A549 (cell line): Measurements from ENCODE around the gene NRSN1. TPM values are rescaled to one million over a fixed set of nuclear protein-coding genes. Genes with fewer than 3 reads are reported as not detected.

Experiments used
- ATAC-seq, 2 experiments: fragments of 200-7000 bp in 1 of 2; fragments of >200 bp in 1 of 2; cut with Nextera tagmentation in 1 of 2; cut with Tn5 transposase in 1 of 2; 3 replicates each; pipeline versions ENCODE4 v1.8.0 to v1.9.1; 2018 to 2020; ENCODE audit warnings: mild to moderate bottlenecking in 1 of 2, moderate library complexity in 1 of 2
- CTCF ChIA-PET: fragments of 300-600 bp; sonication (Branson Sonifier 250); formaldehyde crosslinking; extraction: SDS; loops from one replicate; lab custom pipeline; 2021; ENCODE audit warnings: antibody characterized with exemption, inconsistent platforms; lab: Yijun Ruan, JAX
- POLR2A ChIA-PET: fragments of 350-600 bp; formaldehyde crosslinking; extraction: SDS; loops from one replicate; lab custom pipeline; 2021; ENCODE audit warnings: antibody characterized with exemption, inconsistent platforms; lab: Yijun Ruan, JAX
- DNase-seq, 2 experiments: peaks; one replicate each; pipeline versions ENCODE4 v3.0.0 to v3.0.0-alpha.2; 2011 to 2016; ENCODE audit warnings: low read depth in 1 of 2, low spot score in 1 of 2
- FAIRE-seq: peaks from 2 replicates; lab custom pipeline; 2011; peaks lifted over from hg19 to GRCh38; lab: Jason Lieb, UNC
- H3K27ac ChIP-seq, 2 experiments: fragments of >200 bp; sonication (Bioruptor Twin); formaldehyde crosslinking; 3 replicates each; pipeline ENCODE4 v1.5.1; 2016 to 2017
- H3K4me1 ChIP-seq: fragments of >200 bp; sonication (Bioruptor Twin); formaldehyde crosslinking; 3 replicates; pipeline ENCODE4 v1.6.1; 2016
- H3K4me2 ChIP-seq: fragments of >200 bp; sonication (Bioruptor Twin); formaldehyde crosslinking; 3 replicates; pipeline ENCODE4 v1.6.1; 2016
- H3K4me3 ChIP-seq: fragments of >200 bp; sonication (Bioruptor Twin); formaldehyde crosslinking; 3 replicates; pipeline ENCODE4 v1.5.1; 2016
- H3K9me3 ChIP-seq: fragments of >200 bp; sonication (Bioruptor Twin); formaldehyde crosslinking; 3 replicates; pipeline ENCODE4 v1.6.1; 2016
- ATOH8 ChIP-seq: fragments of 250-450 bp; sonication (Bioruptor Pico); IDR thresholded peaks from 2 replicates; pipeline ENCODE4 v1.5.0; 2020; ENCODE audit warnings: low read depth, mild to moderate bottlenecking, moderate library complexity
- BCL3 ChIP-seq: fragments of >200 bp; sonication (Bioruptor Twin); formaldehyde crosslinking; IDR thresholded peaks from 3 replicates; pipeline ENCODE4 v1.6.1; 2016
- CBX2 ChIP-seq: fragments of 200-600 bp; sonication (generic); IDR thresholded peaks from 2 replicates; pipeline ENCODE4 v1.6.1; 2016; ENCODE audit warnings: low read depth, mild to moderate bottlenecking, borderline replicate concordance
- CTCF ChIP-seq: fragments of >200 bp; sonication (Bioruptor Twin); formaldehyde crosslinking; IDR thresholded peaks from 3 replicates; pipeline ENCODE4 v1.5.1; 2016
- EHF ChIP-seq: fragments of 250-450 bp; sonication (Bioruptor Pico); IDR thresholded peaks from 2 replicates; pipeline ENCODE4 v1.5.0; 2020; ENCODE audit warnings: mild to moderate bottlenecking
- EHMT2 ChIP-seq: fragments of 200-600 bp; sonication (generic); IDR thresholded peaks from 2 replicates; pipeline ENCODE4 v1.6.1; 2016; ENCODE audit warnings: antibody characterized with exemption, low read depth, mild to moderate bottlenecking, moderate library complexity
- FOSL2 ChIP-seq, 2 experiments: fragments of 450-650 bp in 1 of 2; fragments of >200 bp in 1 of 2; sonication (Bioruptor Twin) in 1 of 2; formaldehyde crosslinking; IDR thresholded peaks; 2 replicates each; pipeline versions ENCODE4 v1.5.0 to v1.6.1; 2016 to 2020; ENCODE audit warnings: mild to moderate bottlenecking in 1 of 2, moderate library complexity in 1 of 2
- HES2 ChIP-seq: fragments of >200 bp; sonication (Bioruptor Twin); formaldehyde crosslinking; IDR thresholded peaks from 2 replicates; pipeline ENCODE4 v1.6.1; 2016
- JUN ChIP-seq, 2 experiments: fragments of >200 bp; sonication (Bioruptor Twin); formaldehyde crosslinking; IDR thresholded peaks; 2 replicates in 1 of 2; 3 replicates in 1 of 2; pipeline ENCODE4 v1.6.1; 2016 to 2017
- JUNB ChIP-seq: fragments of >200 bp; sonication (Bioruptor Twin); formaldehyde crosslinking; IDR thresholded peaks from 2 replicates; pipeline ENCODE4 v1.6.1; 2016
- MAFK ChIP-seq: fragments of 450-650 bp; IDR thresholded peaks from 2 replicates; pipeline ENCODE4 v1.6.1; 2014; ENCODE audit not compliant: partially characterized antibody
- NFE2L2 ChIP-seq: fragments of 150-350 bp; conservative IDR thresholded peaks from 2 replicates; pipeline ENCODE4 v1.6.1; 2014; ENCODE audit warnings: low read length
- RAD21 ChIP-seq, 2 experiments: fragments of >200 bp in 1 of 2; sonication (Bioruptor Twin) in 1 of 2; formaldehyde crosslinking in 1 of 2; IDR thresholded peaks in 1 of 2; conservative IDR thresholded peaks in 1 of 2; 2 replicates in 1 of 2; 3 replicates in 1 of 2; pipeline ENCODE4 v1.6.1; 2012 to 2018; ENCODE audit warnings: inconsistent platforms in 1 of 2
- REST ChIP-seq: fragments of 200-600 bp; sonication (generic); IDR thresholded peaks from 2 replicates; pipeline ENCODE4 v1.6.1; 2016; ENCODE audit warnings: antibody characterized with exemption, mild to moderate bottlenecking, moderate library complexity
- SREBF2 ChIP-seq: fragments of 450-650 bp; IDR thresholded peaks from 2 replicates; pipeline ENCODE4 v1.6.1; 2014; ENCODE audit warnings: mild to moderate bottlenecking, moderate library complexity
- WGBS: methylation state at CpG from one replicate; pipeline ENCODE4 v1.1.6; 2017; ENCODE audit errors: missing lambda C conversion rate; 5-methylcytosine and 5-hydroxymethylcytosine counted together
- polyA plus RNA-seq, 4 experiments: library from polyadenylated mRNA; depleted of rRNA in 3 of 4; stranded (reverse); fragments of >200 nt; fragmentation: RNase III in 1 of 4; extraction: RNeasy Plus Mini Kit Qiagen cat#74134 plus additional on column Dnase treatment in 1 of 4; gene quantifications; 2 replicates in 3 of 4; 3 replicates in 1 of 4; pipeline ENCODE4 v1.2.3, GENCODE V29; 2011 to 2017

The NRSN1 gene
- polyA plus RNA-seq, 2 of the 4 experiments (the other 2 are of a cell fraction), result not detected

GRCh38 chr6:24122139-24122538, 3.9 kb upstream of the NRSN1 start:
- Histone ChIP-seq H3K4me3 (no peak overlapping the region), H3K9me3 (no peaks in the 10 kb centered on the region), H3K4me1 (no peaks in the 10 kb centered on the region), H3K27ac (no peak overlapping the region), H3K4me2 (no peak overlapping the region)
- TF ChIP-seq EHF, result no peak
- TF ChIP-seq SREBF2, result no peak
- no peak for TF ChIP-seq HES2
- TF ChIP-seq CTCF, result no peak
- no peak for TF ChIP-seq ATOH8 (CRISPR knock-in tag)
- no peak for TF ChIP-seq MAFK
- TF ChIP-seq EHMT2, result no peak
- no peak for TF ChIP-seq FOSL2 (IDR thresholded peaks at IDR 0.05)
- TF ChIP-seq FOSL2 (CRISPR knock-in tag; IDR thresholded peaks at IDR 0.05), result no peak
- no peak for TF ChIP-seq CBX2
- TF ChIP-seq JUNB, result no peak
- DNase-seq (no peak), FAIRE-seq (no peak), ATAC-seq (no peak)
- 23% methylated on average over 7 of the region's 7 CpGs for WGBS
- ChIA-PET POLR2A (no interaction called here), CTCF (no interaction called here)

GRCh38 chr6:24126586-24127192, 674 bp downstream of the NRSN1 start:
- WGBS, result 11% methylated on average over 6 of the region's 6 CpGs
- POLR2A ChIA-PET, result no interaction called here
- ATAC-seq, result peak; percentile 37 to 50; a peak in 1 of 6 replicates
- Histone ChIP-seq H3K4me1 (no peaks in the 10 kb centered on the region), H3K4me3 (no peak overlapping the region), H3K4me2 (no peak overlapping the region), H3K27ac (no peak overlapping the region), H3K9me3 (no peaks in the 10 kb centered on the region)
- no peak for FAIRE-seq
- DNase-seq, result peak; percentile 7 to 19
- CTCF ChIA-PET, result no interaction called here
- no peak for TF ChIP-seq CBX2
- peak; percentile 81 for TF ChIP-seq EHMT2
- TF ChIP-seq REST, result peak; percentile 94
- no peak for TF ChIP-seq JUN (IDR thresholded peaks at IDR 0.05)

- 10% methylated on average over 2 of the region's 2 CpGs for WGBS
- no peak overlapping the region for H3K4me2 ChIP-seq
- H3K4me3 ChIP-seq, result no peak overlapping the region
- FAIRE-seq (no peak), ATAC-seq (no peak), DNase-seq (no peak)
- ChIA-PET CTCF (no interaction called here), POLR2A (no interaction called here)
- H3K4me1 ChIP-seq, result no peaks in the 10 kb centered on the region
- H3K27ac ChIP-seq, result no peak overlapping the region
- no peaks in the 10 kb centered on the region for H3K9me3 ChIP-seq
- no peak for TF ChIP-seq NFE2L2
- TF ChIP-seq BCL3, result no peak
- no peak for TF ChIP-seq RAD21 (conservative IDR thresholded peaks at IDR 0.05 in 1 of 2, IDR thresholded peaks at IDR 0.05 in 1 of 2)
Measured at GRCh38 chr6:24127316-24127715, 1.3 kb downstream of the NRSN1 start.
